WTC11 (cell line): ENCODE results near the gene CNTN1. TPM values are rescaled to one million over a fixed set of nuclear protein-coding genes. Genes with fewer than 3 reads are reported as not detected.

Experiments
- ATAC-seq: fragments of 200-7000 bp; cut with Tn5 transposase; 2 replicates; pipeline ENCODE4 v1.10.0; 2021; ENCODE audit warnings: mild to moderate bottlenecking, moderate library complexity
- CTCF ChIA-PET: fragments of 300-600 bp; sonication (Branson Sonifier 250); formaldehyde crosslinking; loops from one replicate; lab custom pipeline; 2021; ENCODE audit warnings: antibody characterized with exemption; lab: Charles Lee
- POLR2A ChIA-PET: fragments of 350-600 bp; sonication (Branson Sonifier 250); formaldehyde crosslinking; loops from one replicate; lab custom pipeline; 2021; ENCODE audit warnings: antibody characterized with exemption; lab: Charles Lee
- DNase-seq: peaks from one replicate; pipeline ENCODE4 v3.0.0; 2021; ENCODE audit warnings: low spot score
- H3K27ac Mint-ChIP-seq: 2 replicates; pipeline ENCODE4 v1.8.0; 2021; ENCODE audit warnings: mixed read lengths
- H3K27me3 Mint-ChIP-seq: 2 replicates; pipeline ENCODE4 v1.8.0; 2021; ENCODE audit warnings: low read depth, mild to moderate bottlenecking, moderate library complexity, mixed read lengths
- H3K36me3 Mint-ChIP-seq: 2 replicates; pipeline ENCODE4 v1.8.0; 2021; ENCODE audit warnings: mixed read lengths
- H3K4me1 Mint-ChIP-seq: 2 replicates; pipeline ENCODE4 v1.8.0; 2022; ENCODE audit warnings: mixed read lengths
- H3K4me3 Mint-ChIP-seq: 2 replicates; pipeline ENCODE4 v1.8.0; 2021; ENCODE audit warnings: mild to moderate bottlenecking, moderate library complexity, mixed read lengths
- H3K9me3 Mint-ChIP-seq: 2 replicates; pipeline ENCODE4 v1.8.0; 2021; ENCODE audit warnings: mixed read lengths
- ESRRA ChIP-seq: sonication (generic); formaldehyde crosslinking; IDR thresholded peaks from 2 replicates; pipeline ENCODE4 v1.8.1; 2022; ENCODE audit warnings: mild to moderate bottlenecking, missing genetic modification reagents, borderline replicate concordance
- FOXJ3 ChIP-seq: sonication (generic); formaldehyde crosslinking; IDR thresholded peaks from 2 replicates; pipeline ENCODE4 v1.9.0; 2021; ENCODE audit warnings: missing genetic modification reagents, mild to moderate bottlenecking, borderline replicate concordance
- IRF2 ChIP-seq: sonication (generic); formaldehyde crosslinking; IDR thresholded peaks from 2 replicates; pipeline ENCODE4 v1.8.0; 2022; ENCODE audit warnings: low read depth, missing genetic modification reagents, borderline replicate concordance
- MYBL2 ChIP-seq: sonication (generic); formaldehyde crosslinking; IDR thresholded peaks from 2 replicates; pipeline ENCODE4 v1.8.1; 2023; ENCODE audit warnings: mild to moderate bottlenecking, moderate library complexity, missing genetic modification reagents
- NFE2L1 ChIP-seq: sonication (generic); formaldehyde crosslinking; IDR thresholded peaks from 2 replicates; pipeline ENCODE4 v1.8.1; 2023; ENCODE audit warnings: missing genetic modification reagents
- NR2C2 ChIP-seq: sonication (generic); formaldehyde crosslinking; IDR thresholded peaks from 2 replicates; pipeline ENCODE4 v1.8.0; 2022; ENCODE audit warnings: mild to moderate bottlenecking, missing genetic modification reagents
- RELA ChIP-seq: sonication (generic); formaldehyde crosslinking; IDR thresholded peaks from 2 replicates; pipeline ENCODE4 v1.8.1; 2022; ENCODE audit warnings: missing genetic modification reagents, mild to moderate bottlenecking, borderline replicate concordance
- SP1 ChIP-seq: sonication (generic); formaldehyde crosslinking; conservative IDR thresholded peaks from 2 replicates; pipeline ENCODE4 v1.8.1; 2022; ENCODE audit warnings: missing genetic modification reagents
- STAT6 ChIP-seq: sonication (generic); formaldehyde crosslinking; conservative IDR thresholded peaks from 2 replicates; pipeline ENCODE4 v1.8.1; 2023; ENCODE audit warnings: mild to moderate bottlenecking, low read depth, missing genetic modification reagents, moderate library complexity
- TP53 ChIP-seq: sonication (generic); formaldehyde crosslinking; IDR thresholded peaks from 2 replicates; pipeline ENCODE4 v1.8.1; 2023; ENCODE audit warnings: mild to moderate bottlenecking, missing genetic modification reagents
- ZBTB21 ChIP-seq: sonication (generic); formaldehyde crosslinking; IDR thresholded peaks from 2 replicates; pipeline ENCODE4 v1.8.1; 2023; ENCODE audit warnings: mild to moderate bottlenecking, missing genetic modification reagents, borderline replicate concordance
- ZNF232 ChIP-seq: sonication (generic); formaldehyde crosslinking; IDR thresholded peaks from 2 replicates; pipeline ENCODE4 v1.8.0; 2022; ENCODE audit warnings: mild to moderate bottlenecking, missing genetic modification reagents
- ZNF396 ChIP-seq: fragments of 250-450 bp; sonication (Bioruptor Pico); IDR thresholded peaks from 2 replicates; pipeline ENCODE4 v1.8.0; 2021; ENCODE audit warnings: mild to moderate bottlenecking, moderate library complexity, borderline replicate concordance
- ZNF423 ChIP-seq: fragments of 250-450 bp; sonication (Bioruptor Pico); IDR thresholded peaks from 2 replicates; pipeline ENCODE4 v2.1.2; 2022; ENCODE audit warnings: mild to moderate bottlenecking, moderate library complexity
- ZNF512 ChIP-seq: sonication (generic); formaldehyde crosslinking; IDR thresholded peaks from 2 replicates; pipeline ENCODE4 v1.8.1; 2022; ENCODE audit warnings: missing genetic modification reagents, borderline replicate concordance
- ZNF671 ChIP-seq: fragments of 250-450 bp; sonication (Bioruptor Pico); IDR thresholded peaks from 2 replicates; pipeline ENCODE4 v1.8.0; 2021; ENCODE audit warnings: mild to moderate bottlenecking
- total RNA-seq: library from RNA; stranded (reverse); gene quantifications from 3 replicates; pipeline ENCODE4 v1.2.3, GENCODE V29; 2021
- TF ChIP-seq, protein P1 (sequence below): sonication (generic); formaldehyde crosslinking; IDR thresholded peaks from 2 replicates; pipeline ENCODE4 v1.8.0; 2022; ENCODE audit warnings: mild to moderate bottlenecking, missing genetic modification reagents
- TF ChIP-seq, protein P2 (sequence below): fragments of 250-450 bp; sonication (Bioruptor Pico); IDR thresholded peaks from 2 replicates; pipeline ENCODE4 v1.9.0; 2021; ENCODE audit warnings: mild to moderate bottlenecking
- TF ChIP-seq, protein P3 (sequence below): fragments of 250-450 bp; sonication (Bioruptor Pico); IDR thresholded peaks from 2 replicates; pipeline ENCODE4 v1.9.0; 2021; ENCODE audit warnings: mild to moderate bottlenecking

The CNTN1 gene
- total RNA-seq, 1 experiment from 2014 or later = 16.9 TPM

- TF ChIP-seq, protein P1, sequence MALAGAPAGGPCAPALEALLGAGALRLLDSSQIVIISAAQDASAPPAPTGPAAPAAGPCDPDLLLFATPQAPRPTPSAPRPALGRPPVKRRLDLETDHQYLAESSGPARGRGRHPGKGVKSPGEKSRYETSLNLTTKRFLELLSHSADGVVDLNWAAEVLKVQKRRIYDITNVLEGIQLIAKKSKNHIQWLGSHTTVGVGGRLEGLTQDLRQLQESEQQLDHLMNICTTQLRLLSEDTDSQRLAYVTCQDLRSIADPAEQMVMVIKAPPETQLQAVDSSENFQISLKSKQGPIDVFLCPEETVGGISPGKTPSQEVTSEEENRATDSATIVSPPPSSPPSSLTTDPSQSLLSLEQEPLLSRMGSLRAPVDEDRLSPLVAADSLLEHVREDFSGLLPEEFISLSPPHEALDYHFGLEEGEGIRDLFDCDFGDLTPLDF (CRISPR knock-in tag) = no peak
- TF ChIP-seq ZBTB21 (CRISPR knock-in tag) (no peak), STAT6 (CRISPR knock-in tag) (no peak), ZNF423 (CRISPR knock-in tag) (no peak), NR2C2 (CRISPR knock-in tag) (no peak), MYBL2 (CRISPR knock-in tag) (no peak), ZNF512 (no peak), IRF2 (no peak), ESRRA (no peak), NFE2L1 (CRISPR knock-in tag) (no peak), RELA (CRISPR knock-in tag) (no peak)
- TF ChIP-seq, protein P2, sequence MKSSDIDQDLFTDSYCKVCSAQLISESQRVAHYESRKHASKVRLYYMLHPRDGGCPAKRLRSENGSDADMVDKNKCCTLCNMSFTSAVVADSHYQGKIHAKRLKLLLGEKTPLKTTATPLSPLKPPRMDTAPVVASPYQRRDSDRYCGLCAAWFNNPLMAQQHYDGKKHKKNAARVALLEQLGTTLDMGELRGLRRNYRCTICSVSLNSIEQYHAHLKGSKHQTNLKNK (CRISPR knock-in tag) = no peak
- TF ChIP-seq, all 79 proteins: peak for 0
These were observed 303.9 kb downstream of the CNTN1 start (continued) for GRCh38 chr12:40996091-40996490.

DNA sequence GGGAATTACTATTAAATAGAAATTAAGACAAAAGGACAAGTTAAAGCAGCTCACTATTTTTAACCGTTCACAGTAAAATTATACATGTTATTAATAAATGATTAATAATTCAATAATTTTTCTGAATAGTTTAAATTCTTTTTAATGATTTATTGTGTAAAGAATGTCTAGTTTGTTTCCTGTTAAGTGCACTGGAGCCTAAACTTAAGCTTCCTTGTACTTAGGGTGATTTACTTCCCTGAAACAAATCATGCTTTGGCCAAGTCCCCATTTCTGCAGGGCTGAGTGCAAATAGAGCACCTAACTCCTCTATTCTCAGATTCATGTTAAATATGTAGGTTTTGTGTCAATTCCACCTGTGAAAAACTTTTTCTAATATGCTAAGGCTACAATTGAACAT, 307.0 kb downstream of the CNTN1 start:
- ChIA-PET CTCF (no interaction called here), POLR2A (no interaction called here)
- no peaks in the 10 kb centered on the region for H3K4me1 Mint-ChIP-seq
- 0 out of 2 replicates have a peak, but pooled peaks cover 4% of the 10 kb centered on the region for H3K27me3 Mint-ChIP-seq
- H3K27ac Mint-ChIP-seq = no peak overlapping the region
- peaks cover 30% of the 10 kb centered on the region for H3K36me3 Mint-ChIP-seq
- peaks cover 34% of the 10 kb centered on the region for H3K9me3 Mint-ChIP-seq
- DNase-seq (no peak), ATAC-seq (no peak)
- TF ChIP-seq SP1 (CRISPR knock-in tag) = no peak
- no peak for TF ChIP-seq FOXJ3 (CRISPR knock-in tag)
- no peak overlapping the region for H3K4me3 Mint-ChIP-seq

GRCh38 chr12:41008472-41008871, 316.2 kb downstream of the CNTN1 start:
- no peak overlapping the region for H3K4me3 Mint-ChIP-seq
- TF ChIP-seq ZNF671 (CRISPR knock-in tag) (no peak), ZNF396 (CRISPR knock-in tag) (no peak), TP53 (CRISPR knock-in tag) (no peak), ZNF232 (no peak)
- TF ChIP-seq, protein P3, sequence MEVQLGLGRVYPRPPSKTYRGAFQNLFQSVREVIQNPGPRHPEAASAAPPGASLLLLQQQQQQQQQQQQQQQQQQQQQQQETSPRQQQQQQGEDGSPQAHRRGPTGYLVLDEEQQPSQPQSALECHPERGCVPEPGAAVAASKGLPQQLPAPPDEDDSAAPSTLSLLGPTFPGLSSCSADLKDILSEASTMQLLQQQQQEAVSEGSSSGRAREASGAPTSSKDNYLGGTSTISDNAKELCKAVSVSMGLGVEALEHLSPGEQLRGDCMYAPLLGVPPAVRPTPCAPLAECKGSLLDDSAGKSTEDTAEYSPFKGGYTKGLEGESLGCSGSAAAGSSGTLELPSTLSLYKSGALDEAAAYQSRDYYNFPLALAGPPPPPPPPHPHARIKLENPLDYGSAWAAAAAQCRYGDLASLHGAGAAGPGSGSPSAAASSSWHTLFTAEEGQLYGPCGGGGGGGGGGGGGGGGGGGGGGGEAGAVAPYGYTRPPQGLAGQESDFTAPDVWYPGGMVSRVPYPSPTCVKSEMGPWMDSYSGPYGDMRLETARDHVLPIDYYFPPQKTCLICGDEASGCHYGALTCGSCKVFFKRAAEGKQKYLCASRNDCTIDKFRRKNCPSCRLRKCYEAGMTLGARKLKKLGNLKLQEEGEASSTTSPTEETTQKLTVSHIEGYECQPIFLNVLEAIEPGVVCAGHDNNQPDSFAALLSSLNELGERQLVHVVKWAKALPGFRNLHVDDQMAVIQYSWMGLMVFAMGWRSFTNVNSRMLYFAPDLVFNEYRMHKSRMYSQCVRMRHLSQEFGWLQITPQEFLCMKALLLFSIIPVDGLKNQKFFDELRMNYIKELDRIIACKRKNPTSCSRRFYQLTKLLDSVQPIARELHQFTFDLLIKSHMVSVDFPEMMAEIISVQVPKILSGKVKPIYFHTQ (CRISPR knock-in tag) = no peak
- peaks cover 98% of the 10 kb centered on the region for H3K9me3 Mint-ChIP-seq

More at GRCh38 chr12:41008472-41008871, 316.2 kb downstream of the CNTN1 start:
- ATAC-seq (no peak), DNase-seq (no peak)
- ChIA-PET CTCF (no interaction called here), POLR2A (no interaction called here)
- Mint-ChIP-seq H3K27ac (no peak overlapping the region), H3K4me1 (no peaks in the 10 kb centered on the region), H3K27me3 (peaks cover 20% of the 10 kb centered on the region), H3K36me3 (peaks cover 93% of the 10 kb centered on the region)
